ENCODE data around the gene NSFL1C. TPM values are rescaled to one million over a fixed set of nuclear protein-coding genes. Genes with fewer than 3 reads are reported as not detected.

The NSFL1C gene
- total and polyA plus RNA-seq, 2 of the 4 experiments (the other 2 are of a cell fraction), result 33.0 to 40.3 TPM

- in situ Hi-C loops (cut with MboI; ENCODE audit: low sequenced_read_pairs) (no loop called here), intact Hi-C loops (cut with micrococcal nuclease) (no loop called here)
Measured at GRCh38 chr20:1468117-1468624, 1.5 kb upstream of the NSFL1C start.

More at GRCh38 chr20:1468117-1468624, 1.5 kb upstream of the NSFL1C start:
- no peak overlapping the region for H3K4me3 ChIP-seq (ENCODE audit: insufficient read depth, low read depth, low read length)
- no peak overlapping the region for H3K14ac ChIP-seq (replicated peaks; ENCODE audit: low read depth, low read length)
- H3K36me3 ChIP-seq (ENCODE audit: control insufficient read depth, insufficient read depth, low read length), result peaks cover 6% of the 10 kb centered on the region; the same call in 1 of the 2 replicates
- H2AK9ac ChIP-seq (replicated peaks; ENCODE audit: low read depth, low read length, poor library complexity), result no peak overlapping the region
- H2BK120ac ChIP-seq (ENCODE audit: low read depth, low read length), result no peak overlapping the region
- no peak overlapping the region for H3K56ac ChIP-seq (ENCODE audit: extremely low read depth, insufficient read depth, low read length)
- no peak for DNase-seq
- H3K27ac ChIP-seq (ENCODE audit: insufficient read depth, low read length), result no peak overlapping the region
- no peak overlapping the region for H3K4ac ChIP-seq (ENCODE audit: low read depth, low read length)
- H3K79me1 ChIP-seq (ENCODE audit: low read depth in 1 of 2, low read length in 2 of 2), result peaks cover 19 to 34% of the 10 kb centered on the region in 2 experiments
- H2AK5ac ChIP-seq (ENCODE audit: low read depth, low read length), result no peak overlapping the region
- no peak for TF ChIP-seq NFE2L2 (IDR thresholded peaks at IDR 0.05; ENCODE audit: low read depth, low read length)
- TF ChIP-seq MAFK (IDR thresholded peaks at IDR 0.05; ENCODE audit: low read depth, low read length), result no peak
- no peak for TF ChIP-seq USF2 (IDR thresholded peaks at IDR 0.05; ENCODE audit: low read depth, low read length)
- TF ChIP-seq SMC3 (IDR thresholded peaks at IDR 0.05; ENCODE audit: low read depth, low read length), result no peak
- TF ChIP-seq RAD21 (IDR thresholded peaks at IDR 0.05; ENCODE audit: low read length), result no peak
- TF ChIP-seq MAZ (IDR thresholded peaks at IDR 0.05; ENCODE audit: borderline replicate concordance, low read depth, low read length), result no peak
- TF ChIP-seq CHD1 (IDR thresholded peaks at IDR 0.05; ENCODE audit: low read depth, low read length), result no peak
- TF ChIP-seq RCOR1 (IDR thresholded peaks at IDR 0.05; ENCODE audit: insufficient replicate concordance, low read length), result no peak
- no peak for TF ChIP-seq CTCF (conservative IDR thresholded peaks at IDR 0.05; ENCODE audit: low read depth, low read length)
- no peak for TF ChIP-seq BHLHE40 (IDR thresholded peaks at IDR 0.05; ENCODE audit: low read depth, low read length)
- no peak for TF ChIP-seq CEBPB (IDR thresholded peaks at IDR 0.05; ENCODE audit: low read depth, low read length)
- no peak for TF ChIP-seq FOS (IDR thresholded peaks at IDR 0.05; ENCODE audit: low read depth, low read length)
- TF ChIP-seq ELK1 (IDR thresholded peaks at IDR 0.05; ENCODE audit: borderline replicate concordance, low read depth, low read length), result no peak
- no peak for TF ChIP-seq MXI1 (IDR thresholded peaks at IDR 0.05; ENCODE audit: borderline replicate concordance, low read depth, low read length)
- no peak for TF ChIP-seq RFX5 (IDR thresholded peaks at IDR 0.05; ENCODE audit: low read depth, low read length)
- TF ChIP-seq POLR2A (IDR thresholded peaks at IDR 0.05; ENCODE audit: low read depth, low read length), result no peak
- POLR2A ChIA-PET (ENCODE audit: unreplicated experiment), result no interaction called here
- H3K9me3 ChIP-seq (ENCODE audit: control insufficient read depth, insufficient read depth, low read length), result no peaks in the 10 kb centered on the region
- no peak overlapping the region for H4K5ac ChIP-seq (ENCODE audit: low read depth, low read length)
- H3K23ac ChIP-seq (ENCODE audit: low read depth, low read length), result no peak overlapping the region
- peaks cover 2% of the 10 kb centered on the region; the same call in 1 of the 2 replicates for H3K27me3 ChIP-seq (ENCODE audit: control insufficient read depth, insufficient read depth, low read length)
- WGBS, 2 experiments (ENCODE audit: extremely low coverage in 2 of 2, insufficient read length in 1 of 2), result 100% methylated on average over 4 of the region's 7 CpGs; no CpG with 5 or more reads in 1 of the 2 experiments
- no peak overlapping the region for H2AFZ ChIP-seq (replicated peaks; ENCODE audit: low read length, poor library complexity)
- no peak overlapping the region for H2BK20ac ChIP-seq (ENCODE audit: low read depth, low read length)
- H4K8ac ChIP-seq (ENCODE audit: low read depth in 2 of 2, low read length in 2 of 2), result no peak overlapping the region
- peaks cover 12% of the 10 kb centered on the region for H3K4me1 ChIP-seq (ENCODE audit: control insufficient read depth, insufficient read depth, low read length)
- H4K20me1 ChIP-seq (ENCODE audit: insufficient read depth, low read length), result peaks cover 24% of the 10 kb centered on the region
- no peak overlapping the region for H2BK5ac ChIP-seq (ENCODE audit: low read depth, low read length, poor library complexity, severe bottlenecking)
- no TSS peak for BruUV-seq (replicated peaks)
- no peak for ATAC-seq (ENCODE audit: low read depth)
- no peak overlapping the region for H4K91ac ChIP-seq (ENCODE audit: insufficient read depth, low read depth, low read length)
- dilution Hi-C loops (cut with HindIII; ENCODE audit: low sequenced_read_pairs, unreplicated experiment), result no loop called here
- H3K4me2 ChIP-seq (ENCODE audit: low read depth, low read length), result no peak overlapping the region
- no peak overlapping the region for H3K18ac ChIP-seq (ENCODE audit: low read depth, low read length)
- CTCF ChIA-PET, result interaction anchor here (0.6 to 1.4 kb wide), 2 partner anchors 35 kb away, joined by 5 to 11 read pairs; no protein-coding TSS in a partner anchor
- H3K9me1 ChIP-seq (ENCODE audit: insufficient read depth, low read length), result peaks cover 14% of the 10 kb centered on the region
- no peak overlapping the region for H3K9ac ChIP-seq (ENCODE audit: low read depth, low read length)
- no peak overlapping the region for H2BK15ac ChIP-seq (ENCODE audit: low read depth, low read length)
